Motor neuron (in vitro differentiated cells): ENCODE results near the gene CNTNAP4. TPM values are rescaled to one million over a fixed set of nuclear protein-coding genes. Genes with fewer than 3 reads are reported as not detected.

Experiments
- ATAC-seq, 8 experiments: fragments of 200-7000 bp; cut with Tn5 transposase; replicated peaks in 6 of 8; 2 replicates each; pipeline ENCODE4 v1.8.0; 2021; ENCODE audit warnings: mild to moderate bottlenecking in 8 of 8, moderate library complexity in 8 of 8
- H3K27ac ChIP-seq, 2 donors: fragments of 250-450 bp; sonication (Bioruptor Pico); 2 replicates each; pipeline ENCODE4 v1.9.0; 2021; ENCODE audit warnings: antibody characterized with exemption in 2 of 2, mild to moderate bottlenecking in 2 of 2, moderate library complexity in 1 of 2
- H3K4me1 ChIP-seq, 2 donors: fragments of 250-450 bp; sonication (Bioruptor Pico); replicated peaks in 1 of 2; 2 replicates each; pipeline ENCODE4 v1.6.1; 2021; ENCODE audit warnings: antibody characterized with exemption in 2 of 2, mild to moderate bottlenecking in 2 of 2, moderate library complexity in 1 of 2
- H3K4me3 ChIP-seq, 5 donors: fragments of 250-450 bp; sonication (Bioruptor Pico); 2 replicates each; pipeline ENCODE4 v1.9.0; 2021; ENCODE audit warnings: antibody characterized with exemption in 5 of 5, mild to moderate bottlenecking in 5 of 5, moderate library complexity in 4 of 5
- WGBS, 10 experiments: fragments of 450-650 bp; shearing (Covaris generic); methylation state at CpG; one replicate each; pipeline ENCODE4 v1.0.0; 2022; 5-methylcytosine and 5-hydroxymethylcytosine counted together
- in situ Hi-C, 9 experiments: fragments of 400-800 bp; cut with MboI; loops; one replicate each; pipeline ENCODE4 v1.15.0; 2021; ENCODE audit warnings: low sequenced_read_pairs in 9 of 9, low pct_unique_long_range_greater_than_20kb in 2 of 9; ENCODE audit not compliant: unreplicated experiment in 9 of 9
- total RNA-seq, 8 experiments: library from RNA; unstranded; fragments of 300-600 nt; gene quantifications; 2 replicates each; pipeline versions ENCODE4 v1.2.3 to v1.2.4, GENCODE V29; 2022

The CNTNAP4 gene
- total RNA-seq, 8 experiments from 2014 or later = 0.54 to 6.2 (median 2.3) TPM; not detected in 1

DNA sequence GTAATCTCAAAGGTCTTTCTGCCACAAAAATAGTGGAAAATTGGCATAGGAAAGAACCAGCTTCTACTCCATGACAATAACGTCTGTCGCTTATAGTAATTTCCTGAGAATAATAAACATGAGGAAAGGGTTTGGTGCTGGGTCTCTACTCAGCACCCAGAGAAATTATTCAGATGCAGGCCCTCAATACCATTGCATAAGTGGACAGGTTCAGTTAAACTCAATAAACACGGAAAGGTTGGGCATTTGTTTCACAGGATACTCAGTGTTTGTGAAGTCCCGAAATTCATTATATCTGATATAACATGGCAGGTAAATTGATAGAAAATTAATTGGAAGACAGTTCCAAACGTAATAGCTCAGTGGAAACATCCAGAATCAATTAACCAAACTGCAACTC, 254.0 kb downstream of the CNTNAP4 start:
- 3 to 95% (median 71%) methylated on average over 1 to 5 of the region's 5 CpGs for WGBS, 10 experiments
- in situ Hi-C loops = no loop called here
- ATAC-seq = no peak
- Histone ChIP-seq H3K4me1 (peaks cover 0 to 8% of the 10 kb centered on the region in 2 donors), H3K4me3 (no peak overlapping the region), H3K27ac (no peak overlapping the region)

DNA sequence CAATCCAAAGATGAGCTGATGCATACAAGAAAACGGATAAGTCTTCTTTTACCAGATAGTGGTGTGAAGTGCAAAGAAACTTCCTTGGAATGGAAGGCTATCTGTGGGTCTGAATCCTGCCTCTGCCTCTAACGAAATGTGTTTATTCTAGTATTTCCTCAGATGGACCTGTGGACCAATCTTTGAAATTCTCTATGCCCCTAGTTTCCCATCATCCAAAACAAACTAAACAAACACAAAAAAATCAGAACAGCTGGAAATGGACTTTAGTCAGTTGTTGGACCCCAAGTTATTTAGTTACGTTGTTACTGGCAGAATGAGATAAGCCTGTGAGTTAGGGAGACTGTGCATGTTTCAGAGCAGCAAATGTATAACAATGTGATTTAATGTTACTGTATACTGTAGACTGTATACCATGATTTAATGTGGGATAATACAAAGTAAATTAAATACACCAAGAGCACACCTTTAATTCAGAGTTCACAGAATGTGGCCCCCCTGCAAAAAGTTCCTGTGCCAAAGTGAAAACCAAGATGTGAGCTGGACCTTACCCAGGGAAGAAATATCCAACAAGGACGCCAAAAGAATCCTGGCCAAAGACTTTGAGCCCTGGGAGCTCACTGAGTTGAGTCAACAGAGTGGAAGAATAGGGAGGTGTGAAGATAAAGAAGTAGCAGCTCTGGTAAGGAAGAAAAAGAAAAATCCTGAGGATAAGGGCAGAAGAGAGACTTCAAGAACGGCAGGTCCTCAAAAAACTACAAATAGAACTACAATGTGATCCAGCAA, 255.2 kb downstream of the CNTNAP4 start:
- H3K4me3 ChIP-seq = no peak overlapping the region
- WGBS, 10 experiments = 9 to 95% (median 71%) methylated on average over 1 to 5 of the region's 5 CpGs
- ATAC-seq = no peak
- in situ Hi-C loops = no loop called here
- H3K4me1 ChIP-seq = peaks cover 0 to 8% of the 10 kb centered on the region in 2 donors
- H3K27ac ChIP-seq = no peak overlapping the region

DNA sequence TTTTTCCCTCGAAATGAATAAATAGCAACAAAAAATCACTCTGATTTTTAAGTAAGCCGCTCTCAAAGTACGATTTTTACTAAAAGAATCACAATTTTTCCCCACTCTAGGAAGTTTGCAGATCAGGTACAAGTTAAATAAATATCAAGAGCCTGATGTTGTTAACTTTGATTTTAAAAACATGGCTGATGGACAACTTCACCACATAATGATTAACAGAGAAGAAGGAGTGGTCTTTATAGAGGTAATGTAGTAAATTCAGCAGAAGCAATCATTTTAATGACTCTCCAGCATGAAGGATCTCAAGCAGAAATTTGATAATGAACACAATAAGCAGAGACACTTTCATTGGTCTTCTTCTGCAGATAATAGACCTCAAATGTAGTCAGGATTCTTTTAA, 262.4 kb downstream of the CNTNAP4 start:
- in situ Hi-C loops = no loop called here
- 3 to 84% (median 61%) methylated on average over 1 to 3 of the region's 3 CpGs for WGBS, 10 experiments
- no peak overlapping the region for H3K4me3 ChIP-seq
- peak in 1 of 8 experiments; percentile 22 for ATAC-seq
- H3K4me1 ChIP-seq = peaks cover 0 to 9% of the 10 kb centered on the region in 2 donors
- H3K27ac ChIP-seq = no peak overlapping the region

GRCh38 chr16:76541070-76541469, 263.9 kb downstream of the CNTNAP4 start:
- in situ Hi-C loops = no loop called here
- no peak for ATAC-seq
- 0 to 100% (median 67%) methylated on average over 1 of the region's 1 CpG; no CpG with 5 or more reads in 3 of the 10 experiments for WGBS, 10 experiments
- H3K27ac ChIP-seq = no peak overlapping the region
- H3K4me3 ChIP-seq = no peak overlapping the region
- H3K4me1 ChIP-seq = peaks cover 0 to 9% of the 10 kb centered on the region in 2 donors

DNA sequence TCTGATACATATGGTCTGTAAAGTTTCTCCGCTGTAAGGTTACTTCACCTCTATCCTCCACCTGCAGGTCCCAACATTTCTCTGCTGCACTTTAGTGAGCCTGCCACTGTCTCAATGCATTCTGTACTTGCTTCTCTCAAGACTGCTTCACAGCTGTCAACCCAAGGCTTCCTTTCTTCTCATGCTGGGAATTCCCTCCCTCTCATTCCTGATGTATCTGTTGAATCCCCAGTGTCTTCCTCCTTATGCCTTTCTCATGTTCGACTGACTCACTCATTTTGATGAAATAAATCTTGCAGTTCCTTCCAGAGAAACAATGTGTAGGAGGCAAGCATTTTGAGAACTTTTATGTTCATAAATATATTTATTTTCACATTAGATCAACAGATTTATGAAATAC, 288.3 kb downstream of the CNTNAP4 start:
- Histone ChIP-seq H3K4me3 (no peak overlapping the region), H3K27ac (no peak overlapping the region), H3K4me1 (no peaks in the 10 kb centered on the region)
- peak in 1 of 8 experiments; percentile 27 for ATAC-seq
- 0 to 100% (median 68%) methylated on average over 1 to 2 of the region's 2 CpGs for WGBS, 10 experiments
- in situ Hi-C loops = no loop called here

DNA sequence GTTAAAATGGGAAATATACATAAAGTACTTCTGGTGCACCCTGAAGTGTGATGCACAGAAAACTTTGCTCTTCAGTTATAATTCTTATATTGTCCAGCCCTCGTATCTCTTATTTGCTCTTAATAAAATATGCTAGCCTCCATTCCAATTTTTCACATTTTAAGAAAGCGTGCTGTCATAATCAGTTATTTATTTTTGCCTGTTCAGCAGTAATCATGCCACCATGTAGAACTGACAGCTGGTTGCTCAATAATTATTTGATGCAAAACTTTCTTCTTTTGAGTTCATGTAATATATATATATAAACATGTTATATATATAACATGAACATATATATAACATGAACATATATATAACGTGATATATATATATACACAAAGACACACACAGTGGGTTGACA, 294.6 kb downstream of the CNTNAP4 start:
- no peaks in the 10 kb centered on the region for H3K4me1 ChIP-seq
- ATAC-seq = no peak
- no peak overlapping the region for H3K4me3 ChIP-seq
- WGBS, 10 experiments = 13 to 100% (median 63%) methylated on average over 2 to 3 of the region's 3 CpGs
- in situ Hi-C loops = no loop called here
- no peak overlapping the region for H3K27ac ChIP-seq

DNA sequence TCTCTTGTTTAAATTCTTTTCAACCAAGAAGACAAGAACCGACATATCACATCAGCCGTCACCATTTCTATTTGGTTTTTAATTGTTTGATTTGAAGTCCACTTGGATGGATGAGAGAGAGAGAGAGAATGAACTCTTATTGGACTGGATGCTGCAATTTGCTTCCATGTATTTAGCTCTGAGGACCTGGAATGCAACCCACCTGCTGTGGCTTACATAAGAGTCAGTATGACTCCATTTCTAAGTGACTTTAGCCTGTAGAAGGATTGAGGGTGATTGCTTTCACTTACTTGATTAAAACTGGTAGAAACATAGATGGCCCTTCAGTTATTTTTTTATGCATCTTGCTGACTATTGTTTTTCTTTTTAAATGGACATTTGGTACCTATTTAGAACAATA, 296.1 kb downstream of the CNTNAP4 start:
- Histone ChIP-seq H3K4me3 (no peak overlapping the region), H3K4me1 (no peaks in the 10 kb centered on the region), H3K27ac (no peak overlapping the region)
- no peak for ATAC-seq
- WGBS, 10 experiments = 41 to 100% (median 90%) methylated on average over 1 to 2 of the region's 2 CpGs; no CpG with 5 or more reads in 2 of the 10 experiments
- in situ Hi-C loops = no loop called here

DNA sequence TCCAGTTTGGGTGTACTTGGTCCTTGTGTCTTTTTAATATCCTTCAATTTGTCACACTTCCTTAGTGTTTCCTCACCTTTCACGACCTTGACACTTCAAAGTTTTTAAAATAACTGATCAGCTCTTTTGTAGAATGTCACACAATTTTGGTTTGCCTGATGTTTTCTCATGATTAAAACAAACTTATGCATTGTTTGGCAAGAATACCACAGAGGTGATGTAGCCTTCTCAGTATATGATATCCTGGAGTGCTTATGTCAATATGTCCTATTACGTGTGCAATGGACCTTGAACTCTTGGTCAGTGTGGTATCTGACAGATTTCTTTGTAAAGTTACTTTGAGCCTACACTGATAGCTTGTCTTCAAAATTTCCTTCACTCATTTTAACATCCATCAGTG, 297.4 kb downstream of the CNTNAP4 start:
- in situ Hi-C loops = no loop called here
- Histone ChIP-seq H3K4me1 (no peaks in the 10 kb centered on the region), H3K4me3 (no peak overlapping the region), H3K27ac (no peak overlapping the region)
- 0 to 100% (median 82%) methylated on average over 1 to 2 of the region's 2 CpGs for WGBS, 10 experiments
- ATAC-seq = no peak

- H3K27ac ChIP-seq = no peak overlapping the region
- in situ Hi-C loops = no loop called here
- H3K4me1 ChIP-seq = no peaks in the 10 kb centered on the region
- H3K4me3 ChIP-seq = no peak overlapping the region
- ATAC-seq = no peak
- WGBS, 10 experiments = 20 to 80% (median 56%) methylated on average over 1 to 4 of the region's 5 CpGs
Measured at GRCh38 chr16:76576526-76576925, 299.3 kb downstream of the CNTNAP4 start.

- ATAC-seq = no peak
- H3K27ac ChIP-seq = no peak overlapping the region
- WGBS, 10 experiments = 13 to 100% (median 85%) methylated on average over 1 to 4 of the region's 4 CpGs; no CpG with 5 or more reads in 2 of the 10 experiments
- no peaks in the 10 kb centered on the region for H3K4me1 ChIP-seq
- in situ Hi-C loops = no loop called here
- no peak overlapping the region for H3K4me3 ChIP-seq
Measured at GRCh38 chr16:76577003-76577402, 299.8 kb downstream of the CNTNAP4 start.

- H3K4me1 ChIP-seq = peaks cover 8% of the 10 kb centered on the region in 2 donors
- H3K27ac ChIP-seq = no peak overlapping the region
- H3K4me3 ChIP-seq = no peak overlapping the region
- no peak for ATAC-seq
- WGBS, 10 experiments = 10 to 94% (median 81%) methylated on average over 1 to 8 of the region's 9 CpGs
- in situ Hi-C loops = no loop called here
Measured at GRCh38 chr16:76579277-76579922, 302.2 kb downstream of the CNTNAP4 start.

DNA sequence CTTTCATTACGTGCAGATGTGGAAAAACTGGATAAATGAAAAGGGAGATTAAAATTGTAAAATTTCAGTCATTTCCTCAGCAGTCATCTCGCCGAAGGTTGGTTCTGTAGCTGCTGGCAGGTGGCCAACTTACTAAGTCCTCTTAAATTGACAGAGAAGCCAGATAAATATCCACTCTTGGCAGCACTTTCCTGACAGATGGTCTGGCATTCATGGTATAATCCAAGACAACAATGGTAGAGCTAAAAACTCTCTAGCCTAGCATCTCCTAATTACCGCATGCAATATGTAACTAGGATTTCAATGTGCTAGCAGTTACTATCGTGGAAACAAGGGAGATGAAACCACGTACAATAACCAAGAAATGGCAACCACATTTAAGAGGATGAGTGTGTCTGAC, 306.3 kb downstream of the CNTNAP4 start:
- WGBS, 10 experiments = 3 to 73% (median 52%) methylated on average over 2 to 6 of the region's 6 CpGs
- Histone ChIP-seq H3K27ac (no peak overlapping the region), H3K4me1 (peaks cover 8% of the 10 kb centered on the region in 2 donors), H3K4me3 (no peak overlapping the region)
- ATAC-seq = peak in 6 of 8 experiments; percentile 31 to 81 (median 52)
- in situ Hi-C loops = no loop called here

DNA sequence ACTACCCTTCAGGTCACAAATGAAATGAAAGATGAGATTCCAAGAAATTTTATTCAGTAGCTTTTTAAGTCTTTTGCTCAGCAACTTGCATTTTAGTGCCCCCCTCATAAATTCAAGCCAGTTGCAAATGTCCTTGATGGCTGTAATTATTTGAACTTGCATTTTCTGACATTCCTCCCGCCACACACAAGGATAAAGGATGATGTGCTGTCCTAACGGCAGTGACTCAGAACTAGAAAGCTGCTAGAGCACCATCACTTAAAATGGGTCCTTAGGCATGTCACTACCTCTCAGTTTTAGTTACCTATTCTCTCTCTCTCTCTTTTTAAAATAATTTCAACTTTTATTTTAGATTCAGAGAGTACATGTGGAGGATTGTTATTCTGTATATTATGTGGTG, 306.7 kb downstream of the CNTNAP4 start:
- WGBS, 10 experiments = 0 to 70% (median 26%) methylated on average over 1 to 2 of the region's 2 CpGs; no CpG with 5 or more reads in 2 of the 10 experiments
- H3K4me3 ChIP-seq = no peak overlapping the region
- ATAC-seq = peak in 6 of 8 experiments; percentile 14 to 76 (median 52)
- in situ Hi-C loops = no loop called here
- no peak overlapping the region for H3K27ac ChIP-seq
- H3K4me1 ChIP-seq = peaks cover 8% of the 10 kb centered on the region in 2 donors
